HG03064 (cell line): ENCODE data around the gene CHCHD10.
"Not testable (repeated sequence)": the region's sequence is repeated elsewhere in the genome, so short reads cannot be mapped to it uniquely, and the experiment has no call there.

Experiments
- ATAC-seq: cut with Tn5 transposase; IDR thresholded peaks from one replicate; pipeline ENCODE4 v1.9.1; 2021; ENCODE audit warnings: low read depth; ENCODE audit not compliant: unreplicated experiment

The CHCHD10 gene

GRCh38 chr22:23751441-23751996 is 16.3 kb downstream of the CHCHD10 start:
- ATAC-seq = no peak

GRCh38 chr22:23750714-23751440 is 16.9 kb downstream of the CHCHD10 start, which contains the start of gene ZNF70:
Gene ZNF70 (minus strand): TSS chr22:23751112. CDS start chr22:23745140, 5,972 bp downstream.
- ATAC-seq = peak; percentile 68

- ATAC-seq = no peak
These were observed 17.4 kb downstream of the CHCHD10 start for GRCh38 chr22:23750367-23750713.

- no peak for ATAC-seq
These were observed 17.9 kb downstream of the CHCHD10 start for GRCh38 chr22:23749841-23750301.

GRCh38 chr22:23745791-23746190 is 22.0 kb downstream of the CHCHD10 start:
- ATAC-seq = no peak

- no peak for ATAC-seq
These were observed 23.3 kb downstream of the CHCHD10 start for GRCh38 chr22:23744485-23744884.

GRCh38 chr22:23744001-23744400 is 23.8 kb downstream of the CHCHD10 start:
- ATAC-seq = no peak

GRCh38 chr22:23743303-23743705 is 24.5 kb downstream of the CHCHD10 start:
- no peak for ATAC-seq

GRCh38 chr22:23742505-23743264 is 25.1 kb downstream of the CHCHD10 start:
- ATAC-seq = no peak

- no peak for ATAC-seq
These were observed 30.1 kb downstream of the CHCHD10 start for GRCh38 chr22:23737696-23738095.

GRCh38 chr22:23728108-23728507 is 39.7 kb downstream of the CHCHD10 start:
- not testable (repeated sequence) for ATAC-seq

GRCh38 chr22:23722724-23723123 is 45.0 kb downstream of the CHCHD10 start:
- no peak for ATAC-seq

GRCh38 chr22:23722160-23722559 is 45.6 kb downstream of the CHCHD10 start:
- no peak for ATAC-seq

GRCh38 chr22:23720855-23721254 is 46.9 kb downstream of the CHCHD10 start:
- no peak for ATAC-seq

- no peak for ATAC-seq
These were observed 49.2 kb downstream of the CHCHD10 start for GRCh38 chr22:23718371-23719165.

- ATAC-seq = peak; percentile 77
These were observed 50.7 kb downstream of the CHCHD10 start for GRCh38 chr22:23716811-23717801.
